ENCODE data around the gene SFRP2. TPM values are rescaled to one million over a fixed set of nuclear protein-coding genes. Genes with fewer than 3 reads are reported as not detected.
A peak's percentile ranks its signal among the peaks of the same experiment; 100 is the strongest.

The SFRP2 gene
- total RNA-seq, 1 donor from 2014 or later: 39.5 TPM

DNA sequence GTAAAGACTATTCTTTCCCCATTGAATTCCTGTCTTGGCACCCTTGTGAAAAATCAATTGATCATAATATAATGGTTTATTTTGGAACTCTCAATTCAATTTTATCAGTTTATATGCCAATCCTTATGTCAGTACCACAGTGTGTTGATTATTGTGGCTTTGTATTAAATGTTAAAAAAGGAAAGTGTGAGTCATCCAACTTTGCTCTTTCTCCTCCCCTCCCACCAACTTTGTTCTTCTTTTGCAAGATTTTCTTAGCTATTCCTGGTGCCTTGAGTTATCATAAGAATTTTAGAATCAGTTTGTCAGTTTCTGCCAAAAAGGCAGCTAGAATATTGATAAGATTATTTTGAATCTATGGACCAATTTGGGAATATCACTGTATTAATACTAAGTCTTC is 17.8 kb downstream of the SFRP2 start:
- H3K4me1 ChIP-seq: no peaks in the 10 kb centered on the region
- DNase-seq: no peak
- no peak for ATAC-seq
- no peak for TF ChIP-seq CTCF (IDR thresholded peaks at IDR 0.05)
- H3K9me3 ChIP-seq: no peaks in the 10 kb centered on the region
- no peak overlapping the region for H3K27ac ChIP-seq
- H3K27me3 ChIP-seq (ENCODE audit: low read depth): no peaks in the 10 kb centered on the region
- no peak overlapping the region for H3K4me3 ChIP-seq
- intact Hi-C loops (cut with DNase I): no loop called here
- H3K36me3 ChIP-seq: no peaks in the 10 kb centered on the region

GRCh38 chr4:153766758-153767157 is 22.1 kb downstream of the SFRP2 start:
- H3K27me3 ChIP-seq (ENCODE audit: low read depth): no peaks in the 10 kb centered on the region
- H3K4me3 ChIP-seq: no peak overlapping the region
- intact Hi-C loops (cut with DNase I): no loop called here
- ATAC-seq: no peak
- H3K4me1 ChIP-seq: no peaks in the 10 kb centered on the region
- TF ChIP-seq CTCF (IDR thresholded peaks at IDR 0.05): no peak
- H3K36me3 ChIP-seq: no peaks in the 10 kb centered on the region
- no peak for DNase-seq
- no peaks in the 10 kb centered on the region for H3K9me3 ChIP-seq
- no peak overlapping the region for H3K27ac ChIP-seq

DNA sequence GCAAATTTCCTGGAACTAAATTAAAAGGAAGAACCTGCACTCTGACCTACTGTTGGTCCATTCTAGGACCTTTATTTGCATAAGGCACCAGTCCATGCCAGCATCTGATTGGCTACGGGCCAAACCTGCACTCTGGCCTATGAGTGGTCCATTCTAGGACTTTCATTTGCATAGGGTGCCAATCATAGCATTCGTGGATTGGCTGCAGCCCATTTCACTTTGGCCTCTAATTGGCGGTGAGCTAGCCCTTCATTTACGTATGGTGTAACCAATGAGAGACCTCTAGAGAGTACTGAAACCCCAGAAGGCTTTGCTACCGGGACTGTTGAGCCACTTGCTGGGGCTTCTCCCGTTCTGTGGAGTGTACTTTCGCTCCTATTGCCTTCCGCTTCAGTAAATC is 23.0 kb downstream of the SFRP2 start:
- intact Hi-C loops (cut with DNase I): no loop called here
- TF ChIP-seq CTCF (IDR thresholded peaks at IDR 0.05): no peak
- Histone ChIP-seq H3K4me3 (no peak overlapping the region), H3K27me3 (ENCODE audit: low read depth) (peaks cover 3% of the 10 kb centered on the region), H3K4me1 (no peaks in the 10 kb centered on the region), H3K9me3 (no peaks in the 10 kb centered on the region), H3K27ac (no peak overlapping the region), H3K36me3 (no peaks in the 10 kb centered on the region)
- ATAC-seq: no peak
- no peak for DNase-seq

GRCh38 chr4:153764601-153765368 is 24.1 kb downstream of the SFRP2 start:
- Histone ChIP-seq H3K4me1 (peaks cover under 1% of the 10 kb centered on the region), H3K27me3 (ENCODE audit: low read depth) (peaks cover 14% of the 10 kb centered on the region)

GRCh38 chr4:153763404-153763803 is 25.5 kb downstream of the SFRP2 start:
- ATAC-seq (no peak), DNase-seq (no peak)
- TF ChIP-seq CTCF (IDR thresholded peaks at IDR 0.05): peak; percentile 13
- intact Hi-C loops (cut with DNase I): no loop called here
- no peak overlapping the region for H3K27ac ChIP-seq
- no peaks in the 10 kb centered on the region for H3K36me3 ChIP-seq
- H3K4me1 ChIP-seq: peaks cover 9% of the 10 kb centered on the region
- no peak overlapping the region for H3K4me3 ChIP-seq
- no peaks in the 10 kb centered on the region for H3K9me3 ChIP-seq
- H3K27me3 ChIP-seq (ENCODE audit: low read depth): peaks cover 28% of the 10 kb centered on the region

More at GRCh38 chr4:153764601-153765368, 24.1 kb downstream of the SFRP2 start:
- DNase-seq (no peak), ATAC-seq (no peak)
- no peak overlapping the region for H3K4me3 ChIP-seq
- H3K36me3 ChIP-seq: no peaks in the 10 kb centered on the region
- TF ChIP-seq CTCF (IDR thresholded peaks at IDR 0.05): no peak
- intact Hi-C loops (cut with DNase I): no loop called here
- no peak overlapping the region for H3K27ac ChIP-seq
- no peaks in the 10 kb centered on the region for H3K9me3 ChIP-seq

All from lower lobe of right lung (tissue), 2 donors.